22Rv1 (cell line): ENCODE data around the gene PNN.
"Not testable (repeated sequence)": the region's sequence is repeated elsewhere in the genome, so short reads cannot be mapped to it uniquely, and the experiment has no call there.

Experiments
- H3K27ac ChIP-seq: fragments of 450-650 bp; 2 replicates; pipeline ENCODE4 v1.5.1; 2017
- ZFX ChIP-seq: fragments of 450-650 bp; IDR thresholded peaks from 2 replicates; pipeline ENCODE4 v1.6.1; 2017; ENCODE audit warnings: antibody characterized with exemption, borderline replicate concordance
- TF ChIP-seq, protein P1 (sequence below): fragments of 450-650 bp; IDR thresholded peaks from 2 replicates; pipeline ENCODE4 v1.5.1; 2017; ENCODE audit warnings: mild to moderate bottlenecking

The PNN gene

GRCh38 chr14:39174560-39175444 lies at the start of gene PNN:
TSS of gene PNN (plus strand) at chr14:39175254. CDS start at chr14:39175280, 26 bp downstream.
- H3K27ac ChIP-seq = peak within 1 kb of the TSS; percentile 98
- TF ChIP-seq, protein P1, sequence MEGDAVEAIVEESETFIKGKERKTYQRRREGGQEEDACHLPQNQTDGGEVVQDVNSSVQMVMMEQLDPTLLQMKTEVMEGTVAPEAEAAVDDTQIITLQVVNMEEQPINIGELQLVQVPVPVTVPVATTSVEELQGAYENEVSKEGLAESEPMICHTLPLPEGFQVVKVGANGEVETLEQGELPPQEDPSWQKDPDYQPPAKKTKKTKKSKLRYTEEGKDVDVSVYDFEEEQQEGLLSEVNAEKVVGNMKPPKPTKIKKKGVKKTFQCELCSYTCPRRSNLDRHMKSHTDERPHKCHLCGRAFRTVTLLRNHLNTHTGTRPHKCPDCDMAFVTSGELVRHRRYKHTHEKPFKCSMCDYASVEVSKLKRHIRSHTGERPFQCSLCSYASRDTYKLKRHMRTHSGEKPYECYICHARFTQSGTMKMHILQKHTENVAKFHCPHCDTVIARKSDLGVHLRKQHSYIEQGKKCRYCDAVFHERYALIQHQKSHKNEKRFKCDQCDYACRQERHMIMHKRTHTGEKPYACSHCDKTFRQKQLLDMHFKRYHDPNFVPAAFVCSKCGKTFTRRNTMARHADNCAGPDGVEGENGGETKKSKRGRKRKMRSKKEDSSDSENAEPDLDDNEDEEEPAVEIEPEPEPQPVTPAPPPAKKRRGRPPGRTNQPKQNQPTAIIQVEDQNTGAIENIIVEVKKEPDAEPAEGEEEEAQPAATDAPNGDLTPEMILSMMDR = no peak
- no peak for TF ChIP-seq ZFX

DNA sequence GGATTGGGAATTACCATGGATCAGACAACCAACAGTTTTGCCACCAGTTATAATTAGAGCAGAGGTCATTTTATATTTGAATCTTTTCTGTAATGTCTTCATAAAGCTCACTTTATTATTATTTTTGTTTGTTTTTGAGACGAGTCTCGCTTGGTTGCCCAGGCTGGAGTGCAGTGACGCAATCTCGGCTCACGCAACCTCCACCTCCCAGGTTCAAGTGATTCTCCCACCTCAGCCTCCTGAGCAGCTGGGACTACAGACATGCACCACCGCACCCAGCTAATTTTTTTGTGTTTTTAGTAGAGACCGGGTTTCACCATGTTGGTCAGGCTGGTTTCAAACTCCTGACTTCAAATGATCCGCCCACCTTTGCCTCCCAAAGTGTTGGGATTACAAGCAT lies 37.2 kb upstream of the PNN start:
- not testable (repeated sequence) for H3K27ac ChIP-seq

GRCh38 chr14:39138440-39138839 lies 36.6 kb upstream of the PNN start:
- H3K27ac ChIP-seq = no peak overlapping the region
- TF ChIP-seq, protein P1 = no peak
- no peak for TF ChIP-seq ZFX

DNA sequence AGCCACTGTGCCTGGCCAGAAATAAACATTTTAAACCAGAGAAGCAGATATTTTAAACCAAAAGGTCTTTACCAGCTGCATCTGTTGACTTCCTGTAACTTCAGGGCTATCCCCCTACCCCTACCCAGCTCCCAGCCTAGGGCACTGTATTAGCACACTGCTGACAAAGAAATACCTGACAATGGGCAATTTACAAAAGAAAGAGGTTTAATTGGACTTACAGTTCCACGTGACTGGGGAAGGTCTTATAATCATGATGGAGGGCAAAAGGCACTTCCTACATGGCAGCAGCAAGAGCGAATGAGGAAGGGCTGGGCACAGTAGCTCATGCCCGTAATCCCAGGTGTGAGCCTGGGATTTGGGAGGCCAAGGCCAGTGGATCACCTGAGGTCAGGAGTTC lies 34.9 kb upstream of the PNN start:
- H3K27ac ChIP-seq = no peak overlapping the region
- TF ChIP-seq, protein P1 = no peak
- no peak for TF ChIP-seq ZFX

DNA sequence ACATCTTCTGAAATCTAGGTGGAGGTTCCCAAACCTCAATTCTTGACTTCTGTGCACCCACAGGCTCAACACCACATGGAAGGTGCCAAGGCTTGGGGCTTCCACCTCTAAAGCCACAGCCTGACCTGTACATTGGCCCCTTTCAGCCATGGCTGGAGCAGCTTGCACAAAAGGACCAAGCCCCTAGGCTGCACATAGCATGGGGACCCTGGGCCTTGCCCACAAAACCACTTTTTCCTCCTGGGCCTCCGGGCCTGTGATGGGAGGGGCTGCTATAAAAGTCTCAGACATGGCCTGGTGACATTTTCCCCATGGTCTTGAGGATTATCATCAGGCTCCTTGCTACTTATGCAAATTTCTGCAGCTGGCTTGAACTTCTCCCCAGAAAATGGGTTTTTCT lies 33.4 kb upstream of the PNN start:
- not testable (repeated sequence) for H3K27ac ChIP-seq

DNA sequence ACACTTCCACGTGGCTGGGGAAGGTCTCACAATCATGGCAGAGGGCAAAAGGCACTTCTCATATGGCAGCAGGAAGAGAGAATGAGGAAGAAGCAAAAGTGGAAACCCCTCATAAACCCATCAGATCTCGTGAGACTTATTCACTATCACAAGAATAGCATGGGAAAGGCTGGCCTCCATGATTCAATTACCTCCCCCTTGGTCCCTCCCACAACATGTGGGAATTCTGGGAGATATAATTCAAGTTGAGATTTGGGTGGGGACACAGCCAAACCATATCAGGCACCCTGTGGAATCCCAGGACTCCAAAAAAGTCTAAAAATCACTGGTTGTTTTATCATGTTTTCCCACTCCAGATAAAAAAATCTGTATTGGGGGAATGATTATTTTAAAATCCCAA lies 31.8 kb upstream of the PNN start:
- not testable (repeated sequence) for H3K27ac ChIP-seq

GRCh38 chr14:39145266-39145966 lies 29.6 kb upstream of the PNN start:
- no peak for TF ChIP-seq ZFX
- TF ChIP-seq, protein P1 = no peak
- no peak overlapping the region for H3K27ac ChIP-seq

DNA sequence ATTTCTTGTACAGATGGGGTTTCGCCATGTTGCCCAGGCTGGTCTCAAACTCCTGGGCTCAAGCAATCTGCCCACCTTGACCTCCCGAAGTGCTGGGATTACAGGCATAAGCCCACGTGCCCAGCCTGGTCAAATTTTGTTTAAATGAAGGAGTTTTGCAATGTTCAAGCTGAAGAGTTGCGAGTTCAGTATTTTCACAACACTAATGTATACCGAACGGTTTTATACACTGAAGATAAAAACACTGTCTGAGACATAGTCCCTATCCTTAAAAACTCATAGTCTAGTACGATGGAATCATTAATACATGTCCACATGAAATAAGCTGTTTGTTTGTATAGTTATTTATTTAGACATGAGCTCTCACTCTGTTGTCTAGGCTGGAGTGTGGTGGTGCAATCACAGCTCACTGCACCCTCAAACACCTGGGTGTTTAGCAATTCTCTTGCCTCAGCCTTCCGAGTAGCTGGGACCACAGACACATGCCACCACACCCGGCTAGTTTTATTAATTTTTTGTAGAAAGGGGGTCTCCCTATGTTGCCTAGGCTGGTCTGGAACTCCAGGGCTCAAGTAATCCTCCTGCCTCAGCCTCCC lies 20.4 kb upstream of the PNN start:
- no peak for TF ChIP-seq ZFX
- TF ChIP-seq, protein P1 = no peak
- H3K27ac ChIP-seq = no peak overlapping the region
